ENCODE data around the gene PAPSS2. TPM values are rescaled to one million over a fixed set of nuclear protein-coding genes. Genes with fewer than 3 reads are reported as not detected.

PAPSS2 gene
- total RNA-seq, 1 donor: 81.8 TPM

DNA sequence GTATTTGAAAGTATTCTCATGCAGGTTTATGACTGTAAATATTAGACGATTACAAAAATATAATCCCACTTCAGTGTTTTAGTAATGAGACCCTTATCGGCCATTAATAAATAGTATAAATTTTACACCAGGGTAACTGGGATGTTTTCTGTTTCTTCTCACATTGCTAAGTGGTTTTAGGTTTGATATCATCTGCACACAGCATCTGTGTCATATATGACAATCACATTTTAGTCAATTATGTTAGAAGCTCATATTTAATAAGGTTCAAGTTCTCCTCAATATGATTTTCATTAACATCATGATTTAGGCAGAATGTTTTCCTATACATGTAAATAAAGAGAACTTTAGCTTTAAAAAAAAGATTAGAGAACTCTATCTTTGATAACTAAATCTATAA, 91.6 kb downstream of the PAPSS2 start:
- Histone ChIP-seq H3K4me3 (ENCODE audit: insufficient read depth, low read length) (no peak overlapping the region), H3K27ac (ENCODE audit: low read depth, low read length) (no peak overlapping the region), H4K20me1 (ENCODE audit: insufficient read depth, low read length) (peaks cover 2% of the 10 kb centered on the region), H3K79me2 (ENCODE audit: insufficient read depth, low read length) (no peaks in the 10 kb centered on the region), H3K36me3 (ENCODE audit: insufficient read depth, low read length) (peaks cover 33% of the 10 kb centered on the region), H3K4me2 (ENCODE audit: insufficient read depth, low read length) (no peak overlapping the region), H3K9me3 (ENCODE audit: low read depth, low read length) (no peaks in the 10 kb centered on the region), H2AFZ (ENCODE audit: low read length) (no peak overlapping the region), H3K27me3 (ENCODE audit: insufficient read depth, low read length) (no peaks in the 10 kb centered on the region), H3K4me1 (ENCODE audit: insufficient read depth, low read length) (peaks cover 7% of the 10 kb centered on the region)
- DNase-seq (ENCODE audit: insufficient read length, low spot score, missing footprints): no peak
- TF ChIP-seq, protein P1, sequence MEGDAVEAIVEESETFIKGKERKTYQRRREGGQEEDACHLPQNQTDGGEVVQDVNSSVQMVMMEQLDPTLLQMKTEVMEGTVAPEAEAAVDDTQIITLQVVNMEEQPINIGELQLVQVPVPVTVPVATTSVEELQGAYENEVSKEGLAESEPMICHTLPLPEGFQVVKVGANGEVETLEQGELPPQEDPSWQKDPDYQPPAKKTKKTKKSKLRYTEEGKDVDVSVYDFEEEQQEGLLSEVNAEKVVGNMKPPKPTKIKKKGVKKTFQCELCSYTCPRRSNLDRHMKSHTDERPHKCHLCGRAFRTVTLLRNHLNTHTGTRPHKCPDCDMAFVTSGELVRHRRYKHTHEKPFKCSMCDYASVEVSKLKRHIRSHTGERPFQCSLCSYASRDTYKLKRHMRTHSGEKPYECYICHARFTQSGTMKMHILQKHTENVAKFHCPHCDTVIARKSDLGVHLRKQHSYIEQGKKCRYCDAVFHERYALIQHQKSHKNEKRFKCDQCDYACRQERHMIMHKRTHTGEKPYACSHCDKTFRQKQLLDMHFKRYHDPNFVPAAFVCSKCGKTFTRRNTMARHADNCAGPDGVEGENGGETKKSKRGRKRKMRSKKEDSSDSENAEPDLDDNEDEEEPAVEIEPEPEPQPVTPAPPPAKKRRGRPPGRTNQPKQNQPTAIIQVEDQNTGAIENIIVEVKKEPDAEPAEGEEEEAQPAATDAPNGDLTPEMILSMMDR (IDR thresholded peaks at IDR 0.05; ENCODE audit: extremely low read depth, low read depth, low read length): no peak

DNA sequence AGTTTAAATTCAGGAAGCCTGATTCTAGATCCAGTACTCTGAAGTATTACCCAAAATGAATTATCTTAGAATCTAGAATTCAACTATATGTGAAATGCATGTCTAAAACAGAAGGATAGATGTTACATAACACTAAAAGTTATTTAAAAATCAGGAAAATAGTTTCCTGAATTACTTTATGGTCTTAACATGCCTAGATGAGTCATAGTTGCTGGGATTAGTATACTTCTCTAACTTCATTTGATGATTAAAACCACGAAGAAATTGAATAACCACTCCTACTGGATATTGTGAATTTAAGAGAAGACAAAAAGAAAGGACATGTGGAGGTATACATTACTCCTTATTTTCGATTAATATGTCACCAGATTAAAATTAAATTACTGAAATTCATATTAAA, 92.9 kb downstream of the PAPSS2 start:
- Histone ChIP-seq H3K4me2 (ENCODE audit: insufficient read depth, low read length) (no peak overlapping the region), H3K4me3 (ENCODE audit: insufficient read depth, low read length) (no peak overlapping the region), H4K20me1 (ENCODE audit: insufficient read depth, low read length) (no peaks in the 10 kb centered on the region), H3K79me2 (ENCODE audit: insufficient read depth, low read length) (no peaks in the 10 kb centered on the region), H3K9me3 (ENCODE audit: low read depth, low read length) (no peaks in the 10 kb centered on the region), H3K36me3 (ENCODE audit: insufficient read depth, low read length) (peaks cover 31% of the 10 kb centered on the region), H3K27me3 (ENCODE audit: insufficient read depth, low read length) (no peaks in the 10 kb centered on the region), H3K4me1 (ENCODE audit: insufficient read depth, low read length) (peaks cover 7% of the 10 kb centered on the region), H3K27ac (ENCODE audit: low read depth, low read length) (no peak overlapping the region), H2AFZ (ENCODE audit: low read length) (no peak overlapping the region)
- DNase-seq (ENCODE audit: insufficient read length, low spot score, missing footprints): no peak
- TF ChIP-seq, protein P1 (IDR thresholded peaks at IDR 0.05; ENCODE audit: extremely low read depth, low read depth, low read length): no peak

DNA sequence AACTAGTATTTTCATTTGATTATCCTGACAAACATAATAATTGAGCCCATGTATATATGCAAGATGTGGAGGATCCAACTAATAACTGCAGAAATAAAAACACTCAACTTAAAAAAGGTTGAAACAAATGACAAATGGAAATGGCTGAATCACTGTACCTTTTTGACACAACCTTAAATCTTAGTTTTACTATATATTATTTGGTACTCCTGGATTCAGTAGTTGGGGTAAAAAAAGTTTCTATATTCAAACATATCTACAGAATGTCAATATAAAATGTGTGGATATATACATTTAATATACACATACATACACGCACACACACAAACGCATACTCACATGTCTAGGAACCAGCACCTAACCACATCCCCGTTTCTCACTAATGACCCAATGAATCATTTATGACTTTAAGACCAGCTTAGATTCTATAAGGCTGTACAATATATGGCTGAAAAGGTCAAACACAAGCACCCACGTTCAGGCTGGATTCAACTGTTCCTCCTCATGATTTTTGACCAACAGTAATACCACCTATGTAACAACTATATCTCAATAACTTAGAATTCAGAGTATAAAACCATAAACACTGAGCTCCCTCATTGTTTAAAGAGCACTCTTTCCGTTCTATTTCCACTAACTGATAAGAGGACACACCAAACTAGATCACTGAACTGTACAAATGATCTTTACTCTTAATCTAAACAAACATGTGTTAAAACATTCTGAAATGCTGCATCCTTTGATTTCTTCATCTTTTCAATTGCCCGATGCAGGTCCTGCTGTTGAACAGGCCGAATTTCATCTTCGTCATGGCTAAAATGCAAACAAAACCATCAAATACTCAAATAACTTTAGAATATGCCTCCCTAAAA, 94.6 kb downstream of the PAPSS2 start:
- Histone ChIP-seq H3K4me3 (ENCODE audit: insufficient read depth, low read length) (no peak overlapping the region), H4K20me1 (ENCODE audit: insufficient read depth, low read length) (no peaks in the 10 kb centered on the region), H2AFZ (ENCODE audit: low read length) (no peak overlapping the region), H3K4me1 (ENCODE audit: insufficient read depth, low read length) (peaks cover 7% of the 10 kb centered on the region), H3K27me3 (ENCODE audit: insufficient read depth, low read length) (no peaks in the 10 kb centered on the region), H3K9me3 (ENCODE audit: low read depth, low read length) (no peaks in the 10 kb centered on the region), H3K79me2 (ENCODE audit: insufficient read depth, low read length) (no peaks in the 10 kb centered on the region), H3K36me3 (ENCODE audit: insufficient read depth, low read length) (peaks cover 28% of the 10 kb centered on the region), H3K27ac (ENCODE audit: low read depth, low read length) (no peak overlapping the region), H3K4me2 (ENCODE audit: insufficient read depth, low read length) (no peak overlapping the region)
- DNase-seq (ENCODE audit: insufficient read length, low spot score, missing footprints): no peak
- TF ChIP-seq, protein P1 (IDR thresholded peaks at IDR 0.05; ENCODE audit: extremely low read depth, low read depth, low read length): no peak

DNA sequence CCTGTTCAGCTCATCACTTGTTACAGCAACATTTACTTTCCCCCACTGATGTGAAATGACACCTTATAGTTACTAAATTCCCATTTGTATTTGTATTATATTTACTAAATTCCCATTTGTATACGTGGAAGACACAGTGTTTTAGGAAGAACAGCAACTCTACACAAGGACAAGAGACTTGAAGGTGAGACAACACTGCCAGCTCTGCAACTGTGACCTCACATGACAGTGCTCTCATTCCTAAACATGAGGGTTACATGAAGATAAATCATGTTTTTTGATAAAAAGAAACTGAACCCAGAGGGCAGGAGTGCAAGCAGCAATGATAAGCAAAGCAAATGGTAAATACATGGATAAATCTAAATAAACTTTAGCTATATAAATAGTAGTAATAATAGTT, 98.0 kb downstream of the PAPSS2 start:
- peaks cover 3% of the 10 kb centered on the region for H3K4me1 ChIP-seq (ENCODE audit: insufficient read depth, low read length)
- H4K20me1 ChIP-seq (ENCODE audit: insufficient read depth, low read length): no peaks in the 10 kb centered on the region
- H3K27ac ChIP-seq (ENCODE audit: low read depth, low read length): no peak overlapping the region
- no peaks in the 10 kb centered on the region for H3K79me2 ChIP-seq (ENCODE audit: insufficient read depth, low read length)
- no peak overlapping the region for H2AFZ ChIP-seq (ENCODE audit: low read length)
- no peak overlapping the region for H3K4me2 ChIP-seq (ENCODE audit: insufficient read depth, low read length)
- no peaks in the 10 kb centered on the region for H3K27me3 ChIP-seq (ENCODE audit: insufficient read depth, low read length)
- no peak overlapping the region for H3K4me3 ChIP-seq (ENCODE audit: insufficient read depth, low read length)
- no peaks in the 10 kb centered on the region for H3K9me3 ChIP-seq (ENCODE audit: low read depth, low read length)
- TF ChIP-seq, protein P1 (IDR thresholded peaks at IDR 0.05; ENCODE audit: extremely low read depth, low read depth, low read length): no peak
- H3K36me3 ChIP-seq (ENCODE audit: insufficient read depth, low read length): peaks cover 23% of the 10 kb centered on the region
- no peak for DNase-seq (ENCODE audit: insufficient read length, low spot score, missing footprints)
